ENCODE measurements around the gene TTBK1. TPM values are rescaled to one million over a fixed set of nuclear protein-coding genes. Genes with fewer than 3 reads are reported as not detected.

Gene TTBK1
- total and polyA plus RNA-seq, 4 donors, result 0.05 to 0.31 (median 0.12) TPM

DNA sequence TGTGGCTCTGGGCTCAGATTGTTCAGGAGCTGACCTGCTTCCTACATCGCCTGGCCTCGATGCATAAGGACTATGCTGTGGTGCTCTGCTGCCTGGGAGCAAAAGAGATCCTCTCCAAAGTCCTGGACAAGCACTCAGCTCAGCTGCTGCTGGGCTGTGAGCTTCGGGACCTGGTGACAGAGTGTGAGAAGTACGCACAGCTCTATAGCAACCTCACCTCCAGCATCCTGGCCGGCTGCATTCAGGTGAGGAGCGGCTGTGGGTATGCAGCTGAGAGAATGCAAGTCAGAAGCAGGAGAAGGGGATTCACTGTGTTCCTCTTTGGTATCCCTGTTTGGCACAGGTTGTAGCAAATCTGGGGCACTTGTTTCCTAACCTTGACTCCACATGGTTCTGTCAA is 43.4 kb upstream of the TTBK1 start:
- Histone ChIP-seq H3K27ac (ENCODE audit: low read depth in 1 of 2, low read length in 1 of 2) (no peak overlapping the region), H3K27me3 (ENCODE audit: control insufficient read depth in 3 of 3, insufficient read depth in 3 of 3, low read length in 2 of 3) (no peaks in the 10 kb centered on the region), H3K36me3 (ENCODE audit: control insufficient read depth in 4 of 4, insufficient read depth in 4 of 4, low read length in 4 of 4) (peaks cover 8 to 39% (median 17%) of the 10 kb centered on the region in 4 donors), H3K4me1 (ENCODE audit: control insufficient read depth in 5 of 5, insufficient read depth in 5 of 5, low read length in 5 of 5) (no peaks in the 10 kb centered on the region), H3K9me3 (ENCODE audit: control insufficient read depth in 4 of 4, insufficient read depth in 3 of 4, low read length in 3 of 4) (no peaks in the 10 kb centered on the region), H3K9ac (ENCODE audit: insufficient read depth in 1 of 2, low read length in 2 of 2) (no peak overlapping the region), H3K4me3 (no peak overlapping the region)
- DNase-seq, result no peak
- no peak for ATAC-seq (ENCODE audit: insufficient read depth, low FRiP score)
- WGBS, 2 donors, result 87 to 89% methylated on average over 6 of the region's 6 CpGs
- TF ChIP-seq, protein P1, sequence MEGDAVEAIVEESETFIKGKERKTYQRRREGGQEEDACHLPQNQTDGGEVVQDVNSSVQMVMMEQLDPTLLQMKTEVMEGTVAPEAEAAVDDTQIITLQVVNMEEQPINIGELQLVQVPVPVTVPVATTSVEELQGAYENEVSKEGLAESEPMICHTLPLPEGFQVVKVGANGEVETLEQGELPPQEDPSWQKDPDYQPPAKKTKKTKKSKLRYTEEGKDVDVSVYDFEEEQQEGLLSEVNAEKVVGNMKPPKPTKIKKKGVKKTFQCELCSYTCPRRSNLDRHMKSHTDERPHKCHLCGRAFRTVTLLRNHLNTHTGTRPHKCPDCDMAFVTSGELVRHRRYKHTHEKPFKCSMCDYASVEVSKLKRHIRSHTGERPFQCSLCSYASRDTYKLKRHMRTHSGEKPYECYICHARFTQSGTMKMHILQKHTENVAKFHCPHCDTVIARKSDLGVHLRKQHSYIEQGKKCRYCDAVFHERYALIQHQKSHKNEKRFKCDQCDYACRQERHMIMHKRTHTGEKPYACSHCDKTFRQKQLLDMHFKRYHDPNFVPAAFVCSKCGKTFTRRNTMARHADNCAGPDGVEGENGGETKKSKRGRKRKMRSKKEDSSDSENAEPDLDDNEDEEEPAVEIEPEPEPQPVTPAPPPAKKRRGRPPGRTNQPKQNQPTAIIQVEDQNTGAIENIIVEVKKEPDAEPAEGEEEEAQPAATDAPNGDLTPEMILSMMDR (IDR thresholded peaks at IDR 0.05; ENCODE audit: control extremely low read depth, extremely low read depth), result no peak

DNA sequence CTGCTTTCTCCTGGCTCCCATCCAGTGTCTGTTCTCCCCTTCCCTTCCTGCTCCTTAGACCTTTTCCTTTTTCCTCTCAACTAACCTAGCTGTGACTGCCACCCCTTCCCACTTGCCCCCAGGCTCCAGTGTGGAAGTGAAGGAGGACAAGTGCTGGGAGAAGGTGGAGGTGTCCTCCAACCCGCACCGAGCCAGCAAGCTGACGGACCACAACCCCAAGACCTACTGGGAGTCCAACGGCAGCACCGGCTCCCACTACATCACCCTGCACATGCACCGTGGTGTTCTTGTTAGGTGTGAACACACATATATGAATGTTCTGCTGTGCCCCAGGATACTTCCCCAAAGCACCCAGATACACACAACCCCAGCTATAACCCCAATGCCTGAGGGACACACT is 42.7 kb upstream of the TTBK1 start:
- ATAC-seq (ENCODE audit: insufficient read depth, low FRiP score), result no peak
- H3K27ac ChIP-seq (ENCODE audit: low read depth in 1 of 2, low read length in 1 of 2), result no peak overlapping the region
- H3K27me3 ChIP-seq (ENCODE audit: control insufficient read depth in 3 of 3, insufficient read depth in 3 of 3, low read length in 2 of 3), result no peaks in the 10 kb centered on the region
- H3K9ac ChIP-seq (ENCODE audit: insufficient read depth in 1 of 2, low read length in 2 of 2), result no peak overlapping the region
- no peak overlapping the region for H3K4me3 ChIP-seq
- no peaks in the 10 kb centered on the region for H3K9me3 ChIP-seq (ENCODE audit: control insufficient read depth in 4 of 4, insufficient read depth in 3 of 4, low read length in 3 of 4)
- no peaks in the 10 kb centered on the region for H3K4me1 ChIP-seq (ENCODE audit: control insufficient read depth in 5 of 5, insufficient read depth in 5 of 5, low read length in 5 of 5)
- TF ChIP-seq, protein P1 (IDR thresholded peaks at IDR 0.05; ENCODE audit: control extremely low read depth, extremely low read depth), result no peak
- DNase-seq, result no peak
- WGBS, 2 donors, result 97 to 98% methylated on average over 6 of the region's 6 CpGs
- H3K36me3 ChIP-seq (ENCODE audit: control insufficient read depth in 4 of 4, insufficient read depth in 4 of 4, low read length in 4 of 4), result peaks cover 7 to 38% (median 14%) of the 10 kb centered on the region in 4 donors

DNA sequence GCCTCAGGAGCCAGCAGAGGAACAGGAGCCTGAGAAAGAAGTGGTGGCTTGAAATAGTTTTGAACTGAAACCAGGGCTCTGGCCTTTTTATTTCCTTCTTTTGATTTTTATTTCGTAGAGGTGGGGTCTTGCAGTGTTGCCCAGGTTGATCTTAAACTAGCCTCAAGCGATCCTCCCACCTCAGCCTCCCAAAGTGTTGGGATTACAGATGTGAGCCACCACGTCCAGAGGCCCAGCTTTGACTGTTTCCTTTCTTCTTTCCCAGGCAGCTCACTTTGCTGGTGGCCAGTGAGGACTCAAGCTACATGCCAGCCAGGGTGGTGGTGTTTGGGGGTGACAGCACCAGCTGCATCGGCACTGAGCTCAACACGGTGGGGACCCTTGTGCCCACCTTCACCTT is 40.8 kb upstream of the TTBK1 start:
- H3K27ac ChIP-seq (ENCODE audit: low read depth in 1 of 2, low read length in 1 of 2), result no peak overlapping the region
- 92 to 94% methylated on average over 5 of the region's 5 CpGs for WGBS, 2 donors
- no peaks in the 10 kb centered on the region for H3K27me3 ChIP-seq (ENCODE audit: control insufficient read depth in 3 of 3, insufficient read depth in 3 of 3, low read length in 2 of 3)
- no peak overlapping the region for H3K4me3 ChIP-seq
- no peak overlapping the region for H3K9ac ChIP-seq (ENCODE audit: insufficient read depth in 1 of 2, low read length in 2 of 2)
- no peaks in the 10 kb centered on the region for H3K4me1 ChIP-seq (ENCODE audit: control insufficient read depth in 5 of 5, insufficient read depth in 5 of 5, low read length in 5 of 5)
- no peak for DNase-seq
- ATAC-seq (ENCODE audit: insufficient read depth, low FRiP score), result no peak
- H3K9me3 ChIP-seq (ENCODE audit: control insufficient read depth in 4 of 4, insufficient read depth in 3 of 4, low read length in 3 of 4), result no peaks in the 10 kb centered on the region
- TF ChIP-seq, protein P1 (IDR thresholded peaks at IDR 0.05; ENCODE audit: control extremely low read depth, extremely low read depth), result no peak
- peaks cover 2 to 31% (median 6%) of the 10 kb centered on the region in 4 donors for H3K36me3 ChIP-seq (ENCODE audit: control insufficient read depth in 4 of 4, insufficient read depth in 4 of 4, low read length in 4 of 4)

DNA sequence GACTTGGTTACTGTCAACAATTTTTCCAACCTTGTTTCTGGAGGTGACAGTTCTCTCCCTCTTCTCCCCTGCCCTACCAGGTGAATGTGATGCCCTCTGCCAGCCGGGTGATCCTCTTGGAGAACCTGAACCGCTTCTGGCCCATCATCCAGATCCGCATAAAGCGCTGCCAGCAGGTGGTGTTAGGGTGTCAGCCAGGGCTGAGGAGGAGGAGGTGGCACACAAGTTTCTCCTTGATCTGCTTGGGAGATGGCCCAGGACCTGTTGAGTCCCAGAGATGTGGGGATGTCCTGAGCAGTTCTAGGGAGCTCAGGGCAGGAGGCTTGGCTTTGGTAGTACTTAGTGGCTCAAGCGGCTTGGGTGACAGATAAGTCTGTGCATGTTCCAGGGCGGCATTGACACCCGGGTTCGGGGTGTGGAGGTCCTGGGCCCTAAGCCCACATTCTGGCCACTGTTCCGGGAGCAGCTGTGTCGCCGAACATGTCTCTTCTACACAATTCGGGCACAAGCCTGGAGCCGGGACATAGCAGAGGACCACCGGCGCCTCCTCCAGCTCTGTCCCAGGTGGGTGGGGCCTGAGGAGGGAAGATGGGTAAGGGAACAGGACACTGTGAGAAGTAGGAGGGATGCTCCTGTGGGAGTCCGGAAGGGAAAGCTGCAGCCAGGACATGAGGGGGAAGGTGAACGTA is 40.1 kb upstream of the TTBK1 start:
- WGBS, 2 donors, result 94 to 96% methylated on average over 17 of the region's 17 CpGs
- H3K4me3 ChIP-seq, result no peak overlapping the region
- TF ChIP-seq, protein P1 (IDR thresholded peaks at IDR 0.05; ENCODE audit: control extremely low read depth, extremely low read depth), result no peak
- DNase-seq (no peak), ATAC-seq (ENCODE audit: insufficient read depth, low FRiP score) (no peak)
- H3K27me3 ChIP-seq (ENCODE audit: control insufficient read depth in 3 of 3, insufficient read depth in 3 of 3, low read length in 2 of 3), result no peaks in the 10 kb centered on the region
- H3K27ac ChIP-seq (ENCODE audit: low read depth in 1 of 2, low read length in 1 of 2), result no peak overlapping the region
- peaks cover 2 to 31% (median 5%) of the 10 kb centered on the region in 4 donors for H3K36me3 ChIP-seq (ENCODE audit: control insufficient read depth in 4 of 4, insufficient read depth in 4 of 4, low read length in 4 of 4)
- no peak overlapping the region for H3K9ac ChIP-seq (ENCODE audit: insufficient read depth in 1 of 2, low read length in 2 of 2)
- no peaks in the 10 kb centered on the region for H3K4me1 ChIP-seq (ENCODE audit: control insufficient read depth in 5 of 5, insufficient read depth in 5 of 5, low read length in 5 of 5)
- no peaks in the 10 kb centered on the region for H3K9me3 ChIP-seq (ENCODE audit: control insufficient read depth in 4 of 4, insufficient read depth in 3 of 4, low read length in 3 of 4)

Data from lung (tissue), 12 donors.